ENCODE data around the gene MYBPC2. TPM values are rescaled to one million over a fixed set of nuclear protein-coding genes. Genes with fewer than 3 reads are reported as not detected.

The MYBPC2 gene
- polyA plus RNA-seq, 1 donor, result 0.37 TPM

GRCh38 chr19:50412419-50412818 lies 20.3 kb upstream of the MYBPC2 start:
- Histone ChIP-seq H3K36me3 (ENCODE audit: control insufficient read depth, insufficient read depth, low read length) (peaks cover 14% of the 10 kb centered on the region), H3K27me3 (ENCODE audit: control insufficient read depth, insufficient read depth, low read length) (no peaks in the 10 kb centered on the region), H3K9me3 (ENCODE audit: control insufficient read depth, low read depth, low read length) (peaks cover 5% of the 10 kb centered on the region), H3K4me3 (ENCODE audit: low read length) (no peak overlapping the region), H3K27ac (ENCODE audit: low read length) (no peak overlapping the region), H3K4me1 (ENCODE audit: control insufficient read depth, insufficient read depth, low read length) (peaks cover 22% of the 10 kb centered on the region)
- DNase-seq, result no peak
- 100% methylated on average over 1 of the region's 2 CpGs for WGBS (ENCODE audit: insufficient coverage, low lambda C conversion rate)

- Histone ChIP-seq H3K36me3 (ENCODE audit: control insufficient read depth, insufficient read depth, low read length) (peaks cover 14% of the 10 kb centered on the region), H3K9me3 (ENCODE audit: control insufficient read depth, low read depth, low read length) (peaks cover 5% of the 10 kb centered on the region), H3K4me3 (ENCODE audit: low read length) (no peak overlapping the region), H3K27me3 (ENCODE audit: control insufficient read depth, insufficient read depth, low read length) (peaks cover 5% of the 10 kb centered on the region), H3K27ac (ENCODE audit: low read length) (no peak overlapping the region), H3K4me1 (ENCODE audit: control insufficient read depth, insufficient read depth, low read length) (peaks cover 22% of the 10 kb centered on the region)
- no CpG with 5 or more reads among the region's 13 CpGs for WGBS (ENCODE audit: insufficient coverage, low lambda C conversion rate)
- no peak for DNase-seq
Observed at GRCh38 chr19:50413096-50413495, 19.6 kb upstream of the MYBPC2 start.

- H3K27ac ChIP-seq (ENCODE audit: low read length), result no peak overlapping the region
- H3K4me1 ChIP-seq (ENCODE audit: control insufficient read depth, insufficient read depth, low read length), result peaks cover 22% of the 10 kb centered on the region
- H3K27me3 ChIP-seq (ENCODE audit: control insufficient read depth, insufficient read depth, low read length), result peaks cover 9% of the 10 kb centered on the region
- H3K9me3 ChIP-seq (ENCODE audit: control insufficient read depth, low read depth, low read length), result peaks cover 5% of the 10 kb centered on the region
- no CpG with 5 or more reads among the region's 21 CpGs for whole genome bisulfite sequencing (ENCODE audit: insufficient coverage, low lambda C conversion rate)
- no peak for DNase-seq
- H3K4me3 ChIP-seq (ENCODE audit: low read length), result no peak overlapping the region
- H3K36me3 ChIP-seq (ENCODE audit: control insufficient read depth, insufficient read depth, low read length), result peaks cover 14% of the 10 kb centered on the region
Observed at GRCh38 chr19:50413531-50413930, 19.2 kb upstream of the MYBPC2 start.

GRCh38 chr19:50414864-50415660 lies 17.6 kb upstream of the MYBPC2 start:
- no peak overlapping the region for H3K4me3 ChIP-seq (ENCODE audit: low read length)
- H3K9me3 ChIP-seq (ENCODE audit: control insufficient read depth, low read depth, low read length), result peaks cover 5% of the 10 kb centered on the region
- H3K27ac ChIP-seq (ENCODE audit: low read length), result no peak overlapping the region
- DNase-seq, result peak; percentile 62 to 66
- H3K27me3 ChIP-seq (ENCODE audit: control insufficient read depth, insufficient read depth, low read length), result peaks cover 24% of the 10 kb centered on the region
- peaks cover 4% of the 10 kb centered on the region for H3K36me3 ChIP-seq (ENCODE audit: control insufficient read depth, insufficient read depth, low read length)
- H3K4me1 ChIP-seq (ENCODE audit: control insufficient read depth, insufficient read depth, low read length), result peaks cover 21% of the 10 kb centered on the region
- no CpG with 5 or more reads among the region's 37 CpGs for WGBS (ENCODE audit: insufficient coverage, low lambda C conversion rate)

GRCh38 chr19:50415661-50416033 lies 17.0 kb upstream of the MYBPC2 start:
- no CpG with 5 or more reads among the region's 22 CpGs for whole genome bisulfite sequencing (ENCODE audit: insufficient coverage, low lambda C conversion rate)
- Histone ChIP-seq H3K27me3 (ENCODE audit: control insufficient read depth, insufficient read depth, low read length) (peaks cover 24% of the 10 kb centered on the region), H3K9me3 (ENCODE audit: control insufficient read depth, low read depth, low read length) (peaks cover 5% of the 10 kb centered on the region), H3K36me3 (ENCODE audit: control insufficient read depth, insufficient read depth, low read length) (peaks cover 4% of the 10 kb centered on the region), H3K4me3 (ENCODE audit: low read length) (no peak overlapping the region), H3K4me1 (ENCODE audit: control insufficient read depth, insufficient read depth, low read length) (peaks cover 15% of the 10 kb centered on the region), H3K27ac (ENCODE audit: low read length) (no peak overlapping the region)
- no peak for DNase-seq

GRCh38 chr19:50416034-50416977 lies 16.4 kb upstream of the MYBPC2 start:
- peaks cover 24% of the 10 kb centered on the region for H3K27me3 ChIP-seq (ENCODE audit: control insufficient read depth, insufficient read depth, low read length)
- H3K27ac ChIP-seq (ENCODE audit: low read length), result no peak overlapping the region
- H3K36me3 ChIP-seq (ENCODE audit: control insufficient read depth, insufficient read depth, low read length), result peaks cover 4% of the 10 kb centered on the region
- H3K4me3 ChIP-seq (ENCODE audit: low read length), result no peak overlapping the region
- 80% methylated on average over 2 of the region's 35 CpGs for WGBS (ENCODE audit: insufficient coverage, low lambda C conversion rate)
- peaks cover 9% of the 10 kb centered on the region for H3K4me1 ChIP-seq (ENCODE audit: control insufficient read depth, insufficient read depth, low read length)
- DNase-seq, result no peak
- peaks cover 5% of the 10 kb centered on the region for H3K9me3 ChIP-seq (ENCODE audit: control insufficient read depth, low read depth, low read length)

- Histone ChIP-seq H3K9me3 (ENCODE audit: control insufficient read depth, low read depth, low read length) (peaks cover 5% of the 10 kb centered on the region), H3K27me3 (ENCODE audit: control insufficient read depth, insufficient read depth, low read length) (peaks cover 24% of the 10 kb centered on the region), H3K27ac (ENCODE audit: low read length) (no peak overlapping the region), H3K36me3 (ENCODE audit: control insufficient read depth, insufficient read depth, low read length) (peaks cover 4% of the 10 kb centered on the region), H3K4me1 (ENCODE audit: control insufficient read depth, insufficient read depth, low read length) (peaks cover 8% of the 10 kb centered on the region), H3K4me3 (ENCODE audit: low read length) (no peak overlapping the region)
- no CpG with 5 or more reads among the region's 42 CpGs for WGBS (ENCODE audit: insufficient coverage, low lambda C conversion rate)
- peak in 1 of 2 donors; percentile 46 for DNase-seq
Observed at GRCh38 chr19:50417111-50418081, 15.3 kb upstream of the MYBPC2 start.

GRCh38 chr19:50418176-50419021 lies 14.3 kb upstream of the MYBPC2 start, which contains the start of gene SPIB:
Gene SPIB (plus strand): TSS chr19:50418938. CDS start chr19:50418963, 25 bp downstream.
- Histone ChIP-seq H3K27ac (ENCODE audit: low read length) (no peak within 1 kb of the TSS), H3K4me1 (ENCODE audit: control insufficient read depth, insufficient read depth, low read length) (peaks cover 8% of the 10 kb centered on the region), H3K4me3 (ENCODE audit: low read length) (no peak within 1 kb of the TSS), H3K27me3 (ENCODE audit: control insufficient read depth, insufficient read depth, low read length) (peaks cover 24% of the 10 kb centered on the region), H3K36me3 (ENCODE audit: control insufficient read depth, insufficient read depth, low read length) (peaks cover 3% of the 10 kb centered on the region), H3K9me3 (ENCODE audit: control insufficient read depth, low read depth, low read length) (peaks cover 5% of the 10 kb centered on the region)
- no peak for DNase-seq
- 20% methylated on average over 1 of the region's 34 CpGs for WGBS (ENCODE audit: insufficient coverage, low lambda C conversion rate)

GRCh38 chr19:50419022-50419579 lies 13.6 kb upstream of the MYBPC2 start:
- Histone ChIP-seq H3K4me1 (ENCODE audit: control insufficient read depth, insufficient read depth, low read length) (peaks cover 8% of the 10 kb centered on the region), H3K27ac (ENCODE audit: low read length) (no peak overlapping the region), H3K27me3 (ENCODE audit: control insufficient read depth, insufficient read depth, low read length) (peaks cover 24% of the 10 kb centered on the region), H3K36me3 (ENCODE audit: control insufficient read depth, insufficient read depth, low read length) (no peaks in the 10 kb centered on the region), H3K9me3 (ENCODE audit: control insufficient read depth, low read depth, low read length) (peaks cover 5% of the 10 kb centered on the region), H3K4me3 (ENCODE audit: low read length) (no peak overlapping the region)
- no peak for DNase-seq
- 10% methylated on average over 8 of the region's 14 CpGs for WGBS (ENCODE audit: insufficient coverage, low lambda C conversion rate)
